Measurements from ENCODE around the gene TMEM8B.
"Not testable (repeated sequence)": the region's sequence is repeated elsewhere in the genome, so short reads cannot be mapped to it uniquely, and the experiment has no call there.

GRCh38 chr9:35884908-35885307 lies 55.9 kb downstream of the TMEM8B start:
- TF ChIP-seq TCF12 (IDR thresholded peaks at IDR 0.05; ENCODE audit: low read depth, low read length); RB1 (IDR thresholded peaks at IDR 0.05; ENCODE audit: borderline replicate concordance); STAT3 (IDR thresholded peaks at IDR 0.05; ENCODE audit: low read depth, low read length); KLF5 (IDR thresholded peaks at IDR 0.05; ENCODE audit: partially characterized antibody): not testable (repeated sequence)

All from GM12878 (cell line).